Activated CD8-positive, alpha-beta memory T cell treated with anti-CD3 and anti-CD28 coated beads, Interleukin-2, amount 50 U/mL, for 24 hours (primary cell): Measurements from ENCODE around the gene ATIC.

Source experiments
- DNase-seq: peaks from one replicate; pipeline ENCODE4 v3.0.0-alpha.2; 2020; ENCODE audit errors: extremely low read depth

ATIC gene

GRCh38 chr2:215376103-215376780 lies 64.4 kb downstream of the ATIC start:
- DNase-seq, result no peak

- DNase-seq, result no peak
Measured at GRCh38 chr2:215377283-215377682, 65.4 kb downstream of the ATIC start.

- no peak for DNase-seq
Measured at GRCh38 chr2:215378045-215378444, 66.2 kb downstream of the ATIC start.

- DNase-seq, result no peak
Measured at GRCh38 chr2:215379039-215379438, 67.2 kb downstream of the ATIC start.

GRCh38 chr2:215379948-215380347 lies 68.1 kb downstream of the ATIC start:
- no peak for DNase-seq

- DNase-seq, result no peak
Measured at GRCh38 chr2:215380699-215381098, 68.8 kb downstream of the ATIC start.

- DNase-seq, result no peak
Measured at GRCh38 chr2:215382011-215382410, 70.2 kb downstream of the ATIC start.

GRCh38 chr2:215382480-215382879 lies 70.6 kb downstream of the ATIC start:
- no peak for DNase-seq

GRCh38 chr2:215383652-215384279 lies 71.9 kb downstream of the ATIC start:
- DNase-seq, result no peak

- no peak for DNase-seq
Measured at GRCh38 chr2:215384710-215385109, 72.9 kb downstream of the ATIC start.

GRCh38 chr2:215386566-215386965 lies 74.7 kb downstream of the ATIC start:
- no peak for DNase-seq

GRCh38 chr2:215388002-215388728 lies 76.3 kb downstream of the ATIC start:
- no peak for DNase-seq

- no peak for DNase-seq
Measured at GRCh38 chr2:215390550-215390913, 78.7 kb downstream of the ATIC start.

- no peak for DNase-seq
Measured at GRCh38 chr2:215391531-215391930, 79.7 kb downstream of the ATIC start.

GRCh38 chr2:215392164-215392563 lies 80.3 kb downstream of the ATIC start:
- no peak for DNase-seq

GRCh38 chr2:215392687-215393270 lies 80.9 kb downstream of the ATIC start:
- no peak for DNase-seq

- no peak for DNase-seq
Measured at GRCh38 chr2:215394102-215394805, 82.4 kb downstream of the ATIC start.

- no peak for DNase-seq
Measured at GRCh38 chr2:215395687-215396460, 84.0 kb downstream of the ATIC start.

- DNase-seq, result no peak
Measured at GRCh38 chr2:215396595-215397313, 84.9 kb downstream of the ATIC start.

GRCh38 chr2:215397632-215398341 lies 85.9 kb downstream of the ATIC start:
- DNase-seq, result no peak
